ENCODE data around the gene NT5DC2. TPM values are rescaled to one million over a fixed set of nuclear protein-coding genes. Genes with fewer than 3 reads are reported as not detected.
A peak's percentile ranks its signal among the peaks of the same experiment; 100 is the strongest.
"Not testable (repeated sequence)": the region's sequence is repeated elsewhere in the genome, so short reads cannot be mapped to it uniquely, and the experiment has no call there.

NT5DC2 gene
- total RNA-seq, 4 donors from 2014 or later, result 21.7 to 69.5 (median 34.7) TPM

GRCh38 chr3:52528586-52529375 is 4.9 kb downstream of the NT5DC2 start:
- no peak overlapping the region for H3K4me3 ChIP-seq
- no peak for ATAC-seq
- TF ChIP-seq POLR2A (IDR thresholded peaks at IDR 0.05), result no peak
- TF ChIP-seq, protein P1, sequence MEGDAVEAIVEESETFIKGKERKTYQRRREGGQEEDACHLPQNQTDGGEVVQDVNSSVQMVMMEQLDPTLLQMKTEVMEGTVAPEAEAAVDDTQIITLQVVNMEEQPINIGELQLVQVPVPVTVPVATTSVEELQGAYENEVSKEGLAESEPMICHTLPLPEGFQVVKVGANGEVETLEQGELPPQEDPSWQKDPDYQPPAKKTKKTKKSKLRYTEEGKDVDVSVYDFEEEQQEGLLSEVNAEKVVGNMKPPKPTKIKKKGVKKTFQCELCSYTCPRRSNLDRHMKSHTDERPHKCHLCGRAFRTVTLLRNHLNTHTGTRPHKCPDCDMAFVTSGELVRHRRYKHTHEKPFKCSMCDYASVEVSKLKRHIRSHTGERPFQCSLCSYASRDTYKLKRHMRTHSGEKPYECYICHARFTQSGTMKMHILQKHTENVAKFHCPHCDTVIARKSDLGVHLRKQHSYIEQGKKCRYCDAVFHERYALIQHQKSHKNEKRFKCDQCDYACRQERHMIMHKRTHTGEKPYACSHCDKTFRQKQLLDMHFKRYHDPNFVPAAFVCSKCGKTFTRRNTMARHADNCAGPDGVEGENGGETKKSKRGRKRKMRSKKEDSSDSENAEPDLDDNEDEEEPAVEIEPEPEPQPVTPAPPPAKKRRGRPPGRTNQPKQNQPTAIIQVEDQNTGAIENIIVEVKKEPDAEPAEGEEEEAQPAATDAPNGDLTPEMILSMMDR (IDR thresholded peaks at IDR 0.05), result no peak
- TF ChIP-seq POLR2AphosphoS5 (IDR thresholded peaks at IDR 0.05), result no peak
- TF ChIP-seq EP300 (IDR thresholded peaks at IDR 0.05), result no peak
- peaks cover 0 to 45% of the 10 kb centered on the region in 2 donors for H3K36me3 ChIP-seq
- H3K4me1 ChIP-seq, result peaks cover 5 to 75% (median 37%) of the 10 kb centered on the region in 3 donors
- no peaks in the 10 kb centered on the region for H3K27me3 ChIP-seq
- no peaks in the 10 kb centered on the region for H3K9me3 ChIP-seq
- peak overlapping the region in 1 of 4 donors; percentile 81 for H3K27ac ChIP-seq
- 93% methylated on average over 3 to 13 of the region's 25 CpGs for WGBS, 2 donors (ENCODE audit: low coverage in 1 of 2)

- H3K36me3 ChIP-seq, result peaks cover 0 to 53% of the 10 kb centered on the region in 2 donors
- no peak overlapping the region for H3K4me3 ChIP-seq
- peaks cover 5 to 70% (median 37%) of the 10 kb centered on the region in 3 donors for H3K4me1 ChIP-seq
- H3K27ac ChIP-seq, result peak overlapping the region in 1 of 4 donors; percentile 81
- no peak for ATAC-seq
- WGBS, 2 donors (ENCODE audit: low coverage in 1 of 2), result 40% methylated on average over 1 of the region's 18 CpGs; no CpG with 5 or more reads in 1 of the 2 donors
- H3K9me3 ChIP-seq, result no peaks in the 10 kb centered on the region
- TF ChIP-seq POLR2AphosphoS5 (IDR thresholded peaks at IDR 0.05), result no peak
- TF ChIP-seq POLR2A (IDR thresholded peaks at IDR 0.05), result no peak
- TF ChIP-seq EP300 (IDR thresholded peaks at IDR 0.05), result no peak
- TF ChIP-seq, protein P1 (IDR thresholded peaks at IDR 0.05), result no peak
- H3K27me3 ChIP-seq, result no peaks in the 10 kb centered on the region
Measured at GRCh38 chr3:52527732-52528585, 5.7 kb downstream of the NT5DC2 start.

- peaks cover 5 to 63% (median 31%) of the 10 kb centered on the region in 3 donors for H3K4me1 ChIP-seq
- WGBS, 2 donors (ENCODE audit: low coverage in 1 of 2), result 100% methylated on average over 1 of the region's 14 CpGs; no CpG with 5 or more reads in 1 of the 2 donors
Measured at GRCh38 chr3:52527039-52527731, 6.5 kb downstream of the NT5DC2 start.

DNA sequence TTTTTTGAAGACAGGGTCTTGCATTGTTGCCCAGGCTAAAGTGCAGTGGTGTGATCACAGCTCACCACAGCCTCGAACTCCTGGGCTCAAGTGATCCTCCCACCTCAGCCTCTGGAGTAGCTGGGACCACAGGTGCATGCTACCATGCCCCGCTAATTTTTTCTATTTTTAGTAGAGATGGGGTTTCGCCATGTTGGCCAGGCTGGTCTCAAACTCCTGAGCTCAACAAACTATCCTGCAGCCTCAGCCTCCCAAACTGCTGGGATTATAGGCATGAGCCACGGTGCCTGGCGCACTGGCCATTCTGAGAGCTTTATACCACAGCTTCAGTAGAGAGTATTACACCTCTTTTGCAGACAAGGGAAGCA is 7.0 kb downstream of the NT5DC2 start:
- not testable (repeated sequence) for H3K27me3 ChIP-seq, H3K4me3 ChIP-seq, ATAC-seq, H3K9me3 ChIP-seq
- WGBS, 2 donors (ENCODE audit: low coverage in 1 of 2), result 89 to 98% methylated on average over 3 to 5 of the region's 5 CpGs
- Histone ChIP-seq H3K4me1 (peaks cover 5 to 57% (median 26%) of the 10 kb centered on the region in 3 donors), H3K27ac (peak overlapping the region in 2 of 4 donors; percentile 36 to 39), H3K36me3 (peaks cover 0 to 62% of the 10 kb centered on the region in 2 donors)

More at GRCh38 chr3:52527039-52527731, 6.5 kb downstream of the NT5DC2 start:
- peaks cover 0 to 57% of the 10 kb centered on the region in 2 donors for H3K36me3 ChIP-seq
- no peaks in the 10 kb centered on the region for H3K27me3 ChIP-seq
- H3K27ac ChIP-seq, result peak overlapping the region in 2 of 4 donors; percentile 16 to 36
- H3K4me3 ChIP-seq, result no peak overlapping the region
- TF ChIP-seq, protein P1 (IDR thresholded peaks at IDR 0.05), result no peak
- TF ChIP-seq POLR2AphosphoS5 (IDR thresholded peaks at IDR 0.05) (no peak), EP300 (IDR thresholded peaks at IDR 0.05) (no peak), POLR2A (IDR thresholded peaks at IDR 0.05) (no peak)
- ATAC-seq, result no peak
- no peaks in the 10 kb centered on the region for H3K9me3 ChIP-seq
